Prostate gland (tissue), 2 donors: ENCODE measurements around the gene PUM2.

Experiments used
- CTCF ChIP-seq, 4 experiments: fragments of 200-600 bp in 2 of 4; fragments of 450-650 bp in 2 of 4; sonication (generic) in 2 of 4; IDR thresholded peaks; 1 replicate in 3 of 4; 2 replicates in 1 of 4; pipeline ENCODE4 v1.5.1; 2016 to 2019; ENCODE audit warnings: antibody characterized with exemption in 4 of 4, mild to moderate bottlenecking in 2 of 4, moderate library complexity in 2 of 4
- POLR2AphosphoS5 ChIP-seq: sonication (generic); formaldehyde crosslinking; IDR thresholded peaks from one replicate; pipeline ENCODE4 v1.6.1; 2017; ENCODE audit warnings: antibody characterized with exemption

- TF ChIP-seq CTCF (IDR thresholded peaks at IDR 0.05) = no peak
- TF ChIP-seq POLR2AphosphoS5 = no peak
These were observed 144.6 kb downstream of the PUM2 start for GRCh38 chr2:20205915-20206524.
